DOHH2 (cell line): Measurements from ENCODE around the gene CASP7.

ENCODE experiments used
- H3F3A ChIP-seq: fragments of 200-600 bp; sonication (generic), shearing (Covaris generic); 2 replicates; pipeline ENCODE4 v1.6.0; 2016; ENCODE audit warnings: antibody characterized with exemption, mild to moderate bottlenecking; ENCODE audit not compliant: control insufficient read depth, insufficient read depth
- H3K27ac ChIP-seq: fragments of 200-600 bp; sonication (generic); 2 replicates; pipeline ENCODE4 v1.5.1; 2014; ENCODE audit warnings: low read depth, mild to moderate bottlenecking, low read length, moderate library complexity
- H3K27me3 ChIP-seq: fragments of 200-600 bp; sonication (generic); 2 replicates; pipeline ENCODE4 v1.6.1; 2014; ENCODE audit warnings: mild to moderate bottlenecking, low read length, mixed read lengths; ENCODE audit not compliant: control insufficient read depth
- H3K36me3 ChIP-seq: fragments of 200-600 bp; sonication (generic); 2 replicates; pipeline ENCODE4 v1.6.1; 2014; ENCODE audit warnings: mild to moderate bottlenecking, low read length, moderate library complexity, mixed read lengths; ENCODE audit not compliant: control insufficient read depth
- H3K4me1 ChIP-seq: fragments of 200-600 bp; sonication (generic); 2 replicates; pipeline ENCODE4 v1.6.1; 2014; ENCODE audit warnings: mild to moderate bottlenecking, low read length, mixed read lengths; ENCODE audit not compliant: control insufficient read depth
- H3K4me2 ChIP-seq: fragments of 200-600 bp; sonication (generic); 2 replicates; pipeline ENCODE4 v1.6.0; 2014; ENCODE audit warnings: mild to moderate bottlenecking, low read length, moderate library complexity
- H3K4me3 ChIP-seq: fragments of 200-600 bp; sonication (generic); 2 replicates; pipeline ENCODE4 v1.5.1; 2014; ENCODE audit warnings: mild to moderate bottlenecking, low read length, mixed read lengths
- H3K79me2 ChIP-seq: fragments of 200-600 bp; sonication (generic); 2 replicates; pipeline ENCODE4 v1.6.1; 2014; ENCODE audit warnings: mild to moderate bottlenecking, low read length, mixed read lengths; ENCODE audit not compliant: control insufficient read depth
- H3K9me2 ChIP-seq: fragments of 200-600 bp; sonication (generic); replicated peaks from 2 replicates; pipeline ENCODE4 v1.6.1; 2014; ENCODE audit warnings: mild to moderate bottlenecking, low read length, mixed read lengths; ENCODE audit not compliant: control insufficient read depth
- H3K9me3 ChIP-seq: fragments of 200-600 bp; sonication (generic); 2 replicates; pipeline ENCODE4 v1.6.1; 2014; ENCODE audit warnings: antibody characterized with exemption, low read length, mixed read lengths; ENCODE audit not compliant: control insufficient read depth, insufficient read depth
- H4K20me1 ChIP-seq: fragments of 200-600 bp; sonication (generic); 2 replicates; pipeline ENCODE4 v1.6.0; 2014; ENCODE audit warnings: low read depth, mild to moderate bottlenecking, antibody characterized with exemption, low read length, moderate library complexity; ENCODE audit not compliant: control insufficient read depth, insufficient read depth
- CTCF ChIP-seq: fragments of 200-600 bp; sonication (generic); IDR thresholded peaks from one replicate; pipeline ENCODE4 v1.5.1; 2014; ENCODE audit warnings: antibody characterized with exemption, mild to moderate bottlenecking, low read depth, low read length; ENCODE audit not compliant: poor library complexity, severe bottlenecking
- EZH2phosphoT487 ChIP-seq: fragments of 200-600 bp; sonication (generic); IDR thresholded peaks from 2 replicates; pipeline ENCODE4 v1.6.1; 2017; ENCODE audit warnings: borderline replicate concordance, mild to moderate bottlenecking, antibody characterized with exemption, low read length, moderate library complexity, mixed read lengths

CASP7 gene

GRCh38 chr10:113743594-113743993 is 63.9 kb downstream of the CASP7 start:
- H3F3A ChIP-seq = no peaks in the 10 kb centered on the region
- H3K27ac ChIP-seq = no peak overlapping the region
- peaks cover 4% of the 10 kb centered on the region for H3K27me3 ChIP-seq

DNA sequence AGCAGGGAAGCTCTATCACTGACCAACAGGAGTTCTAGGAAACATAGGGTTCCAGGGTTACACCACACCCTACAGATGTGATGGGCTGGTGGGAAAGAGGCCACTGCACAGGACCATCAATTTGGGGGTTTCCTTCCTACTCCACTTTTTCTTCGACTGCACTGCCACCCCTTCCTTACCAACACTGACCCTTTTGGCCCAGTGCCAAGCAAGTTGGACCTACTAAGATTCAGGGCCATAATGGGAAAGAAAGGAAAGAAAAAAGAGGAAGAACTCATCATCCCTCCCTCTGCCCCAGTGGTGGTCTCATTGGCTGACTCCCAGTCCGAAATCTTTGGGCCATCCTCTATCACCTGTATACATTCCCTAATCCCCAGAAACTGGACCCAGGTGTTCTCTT is 65.7 kb downstream of the CASP7 start:
- Histone ChIP-seq H3K4me1 (no peaks in the 10 kb centered on the region), H3K9me3 (no peaks in the 10 kb centered on the region), H4K20me1 (no peaks in the 10 kb centered on the region), H3K4me2 (no peak overlapping the region), H3K27me3 (no peaks in the 10 kb centered on the region), H3K27ac (no peak overlapping the region), H3K4me3 (no peak overlapping the region), H3K9me2 (no peaks in the 10 kb centered on the region), H3K79me2 (no peaks in the 10 kb centered on the region), H3K36me3 (no peaks in the 10 kb centered on the region), H3F3A (no peaks in the 10 kb centered on the region)
- no peak for TF ChIP-seq CTCF
- TF ChIP-seq EZH2phosphoT487 = no peak

More at GRCh38 chr10:113743594-113743993, 63.9 kb downstream of the CASP7 start:
- Histone ChIP-seq H4K20me1 (no peaks in the 10 kb centered on the region), H3K9me2 (no peaks in the 10 kb centered on the region), H3K36me3 (no peaks in the 10 kb centered on the region), H3K79me2 (no peaks in the 10 kb centered on the region), H3K9me3 (no peaks in the 10 kb centered on the region), H3K4me3 (no peak overlapping the region), H3K4me1 (no peaks in the 10 kb centered on the region), H3K4me2 (no peak overlapping the region)
- TF ChIP-seq EZH2phosphoT487 (no peak), CTCF (no peak)

- TF ChIP-seq EZH2phosphoT487 = no peak
- no peak for TF ChIP-seq CTCF
- Histone ChIP-seq H3K36me3 (no peaks in the 10 kb centered on the region), H3K4me2 (no peak overlapping the region), H3K4me1 (no peaks in the 10 kb centered on the region), H3K9me2 (no peaks in the 10 kb centered on the region), H3K4me3 (no peak overlapping the region), H4K20me1 (no peaks in the 10 kb centered on the region), H3K27ac (no peak overlapping the region), H3K79me2 (no peaks in the 10 kb centered on the region), H3K9me3 (no peaks in the 10 kb centered on the region), H3F3A (no peaks in the 10 kb centered on the region), H3K27me3 (no peaks in the 10 kb centered on the region)
Observed at GRCh38 chr10:113746217-113746957, 66.7 kb downstream of the CASP7 start.
